Neural cell (in vitro differentiated cells): ENCODE measurements around the gene ADSS1. TPM values are rescaled to one million over a fixed set of nuclear protein-coding genes. Genes with fewer than 3 reads are reported as not detected.

Experiments
- H2AFZ ChIP-seq: fragments of 200-600, 300-800 bp; sonication (generic), shearing (Covaris generic); 2 replicates; pipeline ENCODE4 v1.6.0; 2014; ENCODE audit warnings: low read depth, mild to moderate bottlenecking, antibody characterized with exemption, low read length, moderate library complexity
- H3F3A ChIP-seq: fragments of 200-600 bp; shearing (Covaris generic); 2 replicates; pipeline ENCODE4 v1.6.1; 2016; ENCODE audit warnings: mild to moderate bottlenecking, moderate library complexity, mixed read lengths, antibody characterized with exemption, low read length; ENCODE audit not compliant: insufficient read depth, poor library complexity, severe bottlenecking
- H3K27ac ChIP-seq: fragments of 200-600, 300-800 bp; sonication (generic), shearing (Covaris generic); 2 replicates; pipeline ENCODE4 v1.5.1; 2014; ENCODE audit warnings: mild to moderate bottlenecking, low read length, moderate library complexity
- H3K27me3 ChIP-seq: fragments of 300-800, 200-600 bp; sonication (generic), shearing (Covaris generic); 2 replicates; pipeline ENCODE4 v1.6.0; 2014; ENCODE audit warnings: mild to moderate bottlenecking, low read depth, low read length, moderate library complexity; ENCODE audit not compliant: insufficient read depth
- H3K36me3 ChIP-seq: fragments of 300-800, 200-600 bp; sonication (generic), shearing (Covaris generic); 2 replicates; pipeline ENCODE4 v1.5.1; 2014; ENCODE audit warnings: mild to moderate bottlenecking, antibody characterized with exemption, low read length, moderate library complexity; ENCODE audit not compliant: insufficient read depth
- H3K4me2 ChIP-seq: fragments of 300-800, 200-600 bp; sonication (generic), shearing (Covaris generic); 2 replicates; pipeline ENCODE4 v1.6.0; 2014; ENCODE audit warnings: mild to moderate bottlenecking, low read length
- H3K4me3 ChIP-seq: fragments of 300-800, 200-600 bp; sonication (generic), shearing (Covaris generic); 2 replicates; pipeline ENCODE4 v1.5.1; 2014; ENCODE audit warnings: mild to moderate bottlenecking, low read length, moderate library complexity
- H3K79me2 ChIP-seq: fragments of 200-600 bp; shearing (Covaris generic); replicated peaks from 2 replicates; pipeline ENCODE4 v1.6.0; 2014; ENCODE audit warnings: mild to moderate bottlenecking, low read length, moderate library complexity; ENCODE audit not compliant: insufficient read depth
- H3K9ac ChIP-seq: fragments of 300-800, 200-600 bp; sonication (generic), shearing (Covaris generic); 2 replicates; pipeline ENCODE4 v1.6.1; 2016; ENCODE audit warnings: mild to moderate bottlenecking, low read length, mixed read lengths
- H3K9me2 ChIP-seq: fragments of 200-600 bp; shearing (Covaris generic); 2 replicates; pipeline ENCODE4 v1.6.1; 2016; ENCODE audit warnings: mild to moderate bottlenecking, low read length, mixed read lengths; ENCODE audit not compliant: insufficient read depth
- H3K9me3 ChIP-seq: fragments of 200-600, 300-800 bp; sonication (generic), shearing (Covaris generic); 2 replicates; pipeline ENCODE4 v1.6.1; 2016; ENCODE audit warnings: mild to moderate bottlenecking, mixed run types, low read length, moderate library complexity, mixed read lengths
- H4K20me1 ChIP-seq: fragments of 200-600 bp; shearing (Covaris generic); 2 replicates; pipeline ENCODE4 v1.6.1; 2016; ENCODE audit warnings: mild to moderate bottlenecking, mixed run types; ENCODE audit not compliant: insufficient read depth
- EZH2 ChIP-seq: fragments of 200-600, 300-800 bp; shearing (Covaris generic), sonication (generic); IDR thresholded peaks from 2 replicates; pipeline ENCODE4 v1.6.1; 2014; ENCODE audit warnings: antibody characterized with exemption, low read length, borderline replicate concordance, mild to moderate bottlenecking; ENCODE audit not compliant: insufficient read depth, poor library complexity, severe bottlenecking
- POLR2AphosphoS5 ChIP-seq: IDR thresholded peaks from 2 replicates; pipeline ENCODE4 v1.6.1; 2012
- RAD21 ChIP-seq: fragments of 450-650 bp; conservative IDR thresholded peaks from 2 replicates; pipeline ENCODE4 v1.6.1; 2014; ENCODE audit warnings: antibody characterized with exemption, mild to moderate bottlenecking, moderate library complexity
- TAF1 ChIP-seq: IDR thresholded peaks from 2 replicates; pipeline ENCODE4 v1.6.1; 2012; ENCODE audit warnings: low read depth
- polyA minus RNA-seq: library from RNA; depleted of rRNA, polyadenylated mRNA; stranded (reverse); fragments of >200 nt; gene quantifications from 2 replicates; pipeline ENCODE4 v1.2.3, GENCODE V29; 2014
- polyA plus RNA-seq: library from polyadenylated mRNA; depleted of rRNA; stranded (reverse); fragments of >200 nt; gene quantifications from 2 replicates; pipeline ENCODE4 v1.2.3, GENCODE V29; 2014
- TF ChIP-seq, protein P1 (sequence below): fragments of 450-650 bp; IDR thresholded peaks from 2 replicates; pipeline ENCODE4 v1.5.1; 2014; ENCODE audit warnings: antibody characterized with exemption, mild to moderate bottlenecking, moderate library complexity; ENCODE audit not compliant: poor library complexity, severe bottlenecking
- TF ChIP-seq, protein P2 (sequence below): IDR thresholded peaks from 2 replicates; pipeline ENCODE4 v1.6.1; 2012; ENCODE audit warnings: borderline replicate concordance

ADSS1 gene
- 3.4 and 4.3 TPM in 2 replicates for polyA plus RNA-seq
- polyA minus RNA-seq, result 0.73 and 0.93 TPM in 2 replicates

DNA sequence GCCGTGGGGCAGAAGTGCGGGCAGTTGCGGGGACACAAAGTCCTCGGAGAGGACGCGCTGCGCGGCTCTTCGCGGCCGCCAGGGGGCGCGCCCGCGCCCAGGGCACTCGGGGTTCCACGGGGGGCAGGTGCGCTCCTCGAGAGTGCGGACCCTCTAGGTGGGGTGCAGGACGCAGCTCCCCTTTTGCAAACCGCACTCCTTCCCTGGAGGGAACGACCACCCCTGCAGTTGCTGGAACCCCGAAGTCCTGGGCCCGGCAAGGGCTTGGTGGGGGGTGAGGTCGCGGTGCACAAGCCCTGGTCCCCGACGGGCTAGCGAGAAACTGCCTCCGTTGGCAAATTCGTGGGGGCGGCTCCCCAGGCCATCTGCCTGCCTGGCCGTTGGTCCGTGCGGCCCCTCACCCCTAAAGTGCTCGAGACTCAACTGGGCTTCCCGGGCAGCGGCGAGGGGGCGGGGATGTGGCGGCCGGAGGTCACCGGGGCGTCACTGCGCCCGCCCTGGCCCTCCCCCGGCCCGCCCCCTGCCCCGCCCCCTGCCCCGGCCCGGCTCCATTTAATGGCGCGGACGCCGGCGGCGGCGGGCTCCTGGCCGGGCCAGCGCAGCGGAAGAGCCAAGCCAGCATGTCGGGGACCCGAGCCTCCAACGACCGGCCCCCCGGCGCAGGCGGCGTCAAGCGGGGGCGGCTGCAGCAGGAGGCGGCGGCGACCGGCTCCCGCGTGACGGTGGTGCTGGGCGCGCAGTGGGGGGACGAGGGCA, at the start of gene ADSS1:
ADSS1 (plus strand) TSS at position 579 of the 756 bp plus-strand sequence; CDS start at position 621, 42 bp downstream.
- Histone ChIP-seq H3K79me2 (no peaks in the 10 kb centered on the region), H3K27me3 (peaks cover 4% of the 10 kb centered on the region), H3K4me2 (no peak within 1 kb of the TSS), H3K9me2 (no peaks in the 10 kb centered on the region), H3K9ac (peak within 1 kb of the TSS; percentile 23), H3K4me3 (peak within 1 kb of the TSS; percentile 57), H3K9me3 (no peaks in the 10 kb centered on the region), H2AFZ (no peak within 1 kb of the TSS), H4K20me1 (no peaks in the 10 kb centered on the region), H3K27ac (no peak within 1 kb of the TSS), H3F3A (no peaks in the 10 kb centered on the region), H3K36me3 (no peaks in the 10 kb centered on the region)
- TF ChIP-seq RAD21, result no peak
- TF ChIP-seq, protein P1, sequence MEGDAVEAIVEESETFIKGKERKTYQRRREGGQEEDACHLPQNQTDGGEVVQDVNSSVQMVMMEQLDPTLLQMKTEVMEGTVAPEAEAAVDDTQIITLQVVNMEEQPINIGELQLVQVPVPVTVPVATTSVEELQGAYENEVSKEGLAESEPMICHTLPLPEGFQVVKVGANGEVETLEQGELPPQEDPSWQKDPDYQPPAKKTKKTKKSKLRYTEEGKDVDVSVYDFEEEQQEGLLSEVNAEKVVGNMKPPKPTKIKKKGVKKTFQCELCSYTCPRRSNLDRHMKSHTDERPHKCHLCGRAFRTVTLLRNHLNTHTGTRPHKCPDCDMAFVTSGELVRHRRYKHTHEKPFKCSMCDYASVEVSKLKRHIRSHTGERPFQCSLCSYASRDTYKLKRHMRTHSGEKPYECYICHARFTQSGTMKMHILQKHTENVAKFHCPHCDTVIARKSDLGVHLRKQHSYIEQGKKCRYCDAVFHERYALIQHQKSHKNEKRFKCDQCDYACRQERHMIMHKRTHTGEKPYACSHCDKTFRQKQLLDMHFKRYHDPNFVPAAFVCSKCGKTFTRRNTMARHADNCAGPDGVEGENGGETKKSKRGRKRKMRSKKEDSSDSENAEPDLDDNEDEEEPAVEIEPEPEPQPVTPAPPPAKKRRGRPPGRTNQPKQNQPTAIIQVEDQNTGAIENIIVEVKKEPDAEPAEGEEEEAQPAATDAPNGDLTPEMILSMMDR, result peak; percentile 56

DNA sequence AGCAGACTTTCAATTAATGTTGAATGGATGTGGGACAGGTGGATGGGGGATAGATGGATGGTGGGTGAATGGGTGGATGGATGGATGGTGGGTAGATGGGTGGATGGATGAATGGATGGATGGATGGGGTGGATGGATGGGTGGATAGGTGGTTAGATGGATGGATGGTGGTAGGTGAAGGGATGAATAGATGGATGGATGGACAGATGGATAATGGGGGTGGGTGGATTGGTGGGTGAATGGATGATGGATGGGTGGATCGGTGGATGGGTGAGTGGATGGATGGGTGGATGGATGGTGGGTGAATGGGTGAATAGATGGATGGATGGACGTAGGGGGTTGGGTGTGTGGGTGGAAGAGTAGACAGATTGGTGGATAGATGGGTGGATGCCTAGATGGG, 48.6 kb upstream of the ADSS1 start:
- no peak overlapping the region for H3K9ac ChIP-seq
- H3F3A ChIP-seq, result no peaks in the 10 kb centered on the region
- no peaks in the 10 kb centered on the region for H3K9me2 ChIP-seq
- H3K36me3 ChIP-seq, result no peaks in the 10 kb centered on the region
- H2AFZ ChIP-seq, result no peak overlapping the region
- H3K27ac ChIP-seq, result no peak overlapping the region
- H3K9me3 ChIP-seq, result no peaks in the 10 kb centered on the region
- no peaks in the 10 kb centered on the region for H3K79me2 ChIP-seq
- no peak overlapping the region for H3K4me3 ChIP-seq
- H4K20me1 ChIP-seq, result no peaks in the 10 kb centered on the region
- TF ChIP-seq, protein P1, result no peak
- TF ChIP-seq TAF1 (no peak), POLR2AphosphoS5 (no peak), EZH2 (no peak)
- TF ChIP-seq, protein P2, sequence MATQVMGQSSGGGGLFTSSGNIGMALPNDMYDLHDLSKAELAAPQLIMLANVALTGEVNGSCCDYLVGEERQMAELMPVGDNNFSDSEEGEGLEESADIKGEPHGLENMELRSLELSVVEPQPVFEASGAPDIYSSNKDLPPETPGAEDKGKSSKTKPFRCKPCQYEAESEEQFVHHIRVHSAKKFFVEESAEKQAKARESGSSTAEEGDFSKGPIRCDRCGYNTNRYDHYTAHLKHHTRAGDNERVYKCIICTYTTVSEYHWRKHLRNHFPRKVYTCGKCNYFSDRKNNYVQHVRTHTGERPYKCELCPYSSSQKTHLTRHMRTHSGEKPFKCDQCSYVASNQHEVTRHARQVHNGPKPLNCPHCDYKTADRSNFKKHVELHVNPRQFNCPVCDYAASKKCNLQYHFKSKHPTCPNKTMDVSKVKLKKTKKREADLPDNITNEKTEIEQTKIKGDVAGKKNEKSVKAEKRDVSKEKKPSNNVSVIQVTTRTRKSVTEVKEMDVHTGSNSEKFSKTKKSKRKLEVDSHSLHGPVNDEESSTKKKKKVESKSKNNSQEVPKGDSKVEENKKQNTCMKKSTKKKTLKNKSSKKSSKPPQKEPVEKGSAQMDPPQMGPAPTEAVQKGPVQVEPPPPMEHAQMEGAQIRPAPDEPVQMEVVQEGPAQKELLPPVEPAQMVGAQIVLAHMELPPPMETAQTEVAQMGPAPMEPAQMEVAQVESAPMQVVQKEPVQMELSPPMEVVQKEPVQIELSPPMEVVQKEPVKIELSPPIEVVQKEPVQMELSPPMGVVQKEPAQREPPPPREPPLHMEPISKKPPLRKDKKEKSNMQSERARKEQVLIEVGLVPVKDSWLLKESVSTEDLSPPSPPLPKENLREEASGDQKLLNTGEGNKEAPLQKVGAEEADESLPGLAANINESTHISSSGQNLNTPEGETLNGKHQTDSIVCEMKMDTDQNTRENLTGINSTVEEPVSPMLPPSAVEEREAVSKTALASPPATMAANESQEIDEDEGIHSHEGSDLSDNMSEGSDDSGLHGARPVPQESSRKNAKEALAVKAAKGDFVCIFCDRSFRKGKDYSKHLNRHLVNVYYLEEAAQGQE, result no peak
- no peaks in the 10 kb centered on the region for H3K27me3 ChIP-seq
- H3K4me2 ChIP-seq, result no peak overlapping the region
